H9 (cell line): Measurements from ENCODE around the gene EVX2. TPM values are rescaled to one million over a fixed set of nuclear protein-coding genes. Genes with fewer than 3 reads are reported as not detected.

Source experiments
- DNase-seq: peaks from one replicate; pipeline ENCODE4 v3.0.0-alpha.2; 2017
- H2AFZ ChIP-seq: one replicate; pipeline ENCODE4 v1.6.1; 2013; ENCODE audit warnings: mild to moderate bottlenecking, low read length, control low read depth, moderate library complexity
- H2AK5ac ChIP-seq: 2 replicates; pipeline ENCODE4 v1.6.1; 2013; ENCODE audit warnings: low read length, control low read depth, mixed read lengths; ENCODE audit not compliant: insufficient read length
- H2BK120ac ChIP-seq: one replicate; pipeline ENCODE4 v1.6.1; 2013; ENCODE audit warnings: low read depth, mild to moderate bottlenecking, low read length, control low read depth, inconsistent platforms; ENCODE audit not compliant: poor library complexity, severe bottlenecking
- H2BK12ac ChIP-seq: 2 replicates; pipeline ENCODE4 v1.6.1; 2013; ENCODE audit warnings: low read length, control low read depth, mixed read lengths, low read depth; ENCODE audit not compliant: insufficient read length
- H2BK15ac ChIP-seq: 2 replicates; pipeline ENCODE4 v1.6.1; 2013; ENCODE audit warnings: low read depth, low read length, control low read depth
- H2BK20ac ChIP-seq: one replicate; pipeline ENCODE4 v1.6.1; 2013; ENCODE audit warnings: low read depth, mild to moderate bottlenecking, low read length, control low read depth, inconsistent platforms; ENCODE audit not compliant: poor library complexity, severe bottlenecking
- H2BK5ac ChIP-seq: 2 replicates; pipeline ENCODE4 v1.6.1; 2013; ENCODE audit warnings: low read length, control low read depth, mixed read lengths; ENCODE audit not compliant: insufficient read length
- H3K14ac ChIP-seq: 2 replicates; pipeline ENCODE4 v1.6.1; 2013; ENCODE audit warnings: low read length, control low read depth; ENCODE audit not compliant: insufficient read depth
- H3K18ac ChIP-seq: 2 replicates; pipeline ENCODE4 v1.6.1; 2013; ENCODE audit warnings: low read depth, mild to moderate bottlenecking, mixed read lengths, low read length, control low read depth; ENCODE audit not compliant: insufficient read length
- H3K23ac ChIP-seq: 2 replicates; pipeline ENCODE4 v1.6.1; 2013; ENCODE audit warnings: low read length, control low read depth, mixed read lengths, low read depth; ENCODE audit not compliant: insufficient read length
- H3K23me2 ChIP-seq: 2 replicates; pipeline ENCODE4 v1.6.1; 2013; ENCODE audit warnings: low read depth, mild to moderate bottlenecking, mixed read lengths, low read length, control low read depth; ENCODE audit not compliant: insufficient read length, poor library complexity, severe bottlenecking
- H3K27ac ChIP-seq: 2 replicates; pipeline ENCODE4 v1.5.1; 2013; ENCODE audit warnings: low read length, control low read depth, mixed read lengths, low read depth; ENCODE audit not compliant: insufficient read length
- H3K27me3 ChIP-seq: 2 replicates; pipeline ENCODE4 v1.6.1; 2013; ENCODE audit warnings: low read length, control low read depth, inconsistent platforms; ENCODE audit not compliant: insufficient read depth
- H3K4ac ChIP-seq: 2 replicates; pipeline ENCODE4 v1.6.1; 2013; ENCODE audit warnings: low read depth, mild to moderate bottlenecking, control low read depth, inconsistent platforms, low read length, moderate library complexity
- H3K4me1 ChIP-seq: 2 replicates; pipeline ENCODE4 v1.6.1; 2013; ENCODE audit warnings: low read length, control low read depth, inconsistent platforms; ENCODE audit not compliant: insufficient read depth
- H3K4me2 ChIP-seq: 2 replicates; pipeline ENCODE4 v1.6.1; 2013; ENCODE audit warnings: low read length, control low read depth, mixed read lengths; ENCODE audit not compliant: insufficient read length, insufficient read depth
- H3K56ac ChIP-seq: 2 replicates; pipeline ENCODE4 v1.6.1; 2013; ENCODE audit warnings: low read depth, mild to moderate bottlenecking, mixed read lengths, low read length, control low read depth; ENCODE audit not compliant: insufficient read length
- H3K79me1 ChIP-seq: 2 replicates; pipeline ENCODE4 v1.6.1; 2013; ENCODE audit warnings: low read depth, mild to moderate bottlenecking, moderate library complexity, low read length, control low read depth, inconsistent platforms; ENCODE audit not compliant: insufficient read depth, poor library complexity, severe bottlenecking
- H3K79me2 ChIP-seq: 2 replicates; pipeline ENCODE4 v1.6.1; 2013; ENCODE audit warnings: low read length, control low read depth, inconsistent platforms; ENCODE audit not compliant: insufficient read depth
- H3K9ac ChIP-seq: 2 replicates; pipeline ENCODE4 v1.6.1; 2013; ENCODE audit warnings: low read length, control low read depth, mixed read lengths; ENCODE audit not compliant: insufficient read length; ENCODE audit errors: extremely low read depth
- H3K9me3 ChIP-seq: one replicate; pipeline ENCODE4 v1.6.1; 2013; ENCODE audit warnings: low read depth, low read length, inconsistent platforms; ENCODE audit not compliant: control insufficient read depth
- H3T11ph ChIP-seq: one replicate; pipeline ENCODE4 v1.6.1; 2013; ENCODE audit warnings: mild to moderate bottlenecking, low read length, control low read depth, inconsistent platforms
- H4K20me1 ChIP-seq: one replicate; pipeline ENCODE4 v1.6.1; 2013; ENCODE audit not compliant: control insufficient read depth, insufficient read length, insufficient read depth
- H4K5ac ChIP-seq: 2 replicates; pipeline ENCODE4 v1.6.1; 2013; ENCODE audit warnings: low read depth, mild to moderate bottlenecking, mixed read lengths, low read length, control low read depth; ENCODE audit not compliant: insufficient read length
- H4K8ac ChIP-seq: replicated peaks from 2 replicates; pipeline ENCODE4 v1.6.1; 2013; ENCODE audit warnings: low read length, control low read depth, mixed read lengths, low read depth; ENCODE audit not compliant: insufficient read length
- H4K91ac ChIP-seq: 2 replicates; pipeline ENCODE4 v1.6.1; 2013; ENCODE audit warnings: low read depth, mild to moderate bottlenecking, moderate library complexity, mixed read lengths, low read length, control low read depth; ENCODE audit not compliant: insufficient read length
- H3K27ac Mint-ChIP-seq, 3 experiments: 2 replicates in 2 of 3; 3 replicates in 1 of 3; pipeline ENCODE4 v1.8.0; 2020 to 2021; ENCODE audit warnings: mixed read lengths in 3 of 3, mild to moderate bottlenecking in 1 of 3, moderate library complexity in 1 of 3
- H3K27me3 Mint-ChIP-seq: 2 replicates; pipeline ENCODE4 v1.8.0; 2021; ENCODE audit warnings: low read depth, mild to moderate bottlenecking, moderate library complexity, mixed read lengths
- H3K36me3 Mint-ChIP-seq, 3 experiments: 2 replicates in 2 of 3; 3 replicates in 1 of 3; pipeline ENCODE4 v1.8.0; 2020 to 2021; ENCODE audit warnings: low read depth in 3 of 3, mixed read lengths in 3 of 3; ENCODE audit not compliant: insufficient read depth in 1 of 3
- H3K4me1 Mint-ChIP-seq, 2 experiments: 2 replicates each; pipeline ENCODE4 v1.8.0; 2020; ENCODE audit warnings: mixed read lengths in 2 of 2
- H3K4me3 Mint-ChIP-seq, 2 experiments: 2 replicates in 1 of 2; 3 replicates in 1 of 2; pipeline ENCODE4 v1.8.0; 2020 to 2021; ENCODE audit warnings: mild to moderate bottlenecking in 2 of 2, mixed read lengths in 2 of 2, moderate library complexity in 1 of 2
- H3K9me3 Mint-ChIP-seq, 2 experiments: 2 replicates in 1 of 2; 3 replicates in 1 of 2; pipeline ENCODE4 v1.8.0; 2020; ENCODE audit warnings: mild to moderate bottlenecking in 2 of 2, mixed read lengths in 2 of 2, moderate library complexity in 1 of 2
- CTCF ChIP-seq: fragments of 200-600 bp; sonication (generic); conservative IDR thresholded peaks from 3 replicates; pipeline ENCODE4 v1.8.0; 2021; ENCODE audit warnings: antibody characterized with exemption, mild to moderate bottlenecking
- WGBS: extraction: QIAGEN DNeasy Blood & Tissue Kit; methylation state at CpG from one replicate; pipeline ENCODE4 v1.1.7; 2013; ENCODE audit warnings: missing lambda C conversion rate, low lambda C conversion rate, mixed read lengths; ENCODE audit not compliant: insufficient read length; ENCODE audit errors: extremely low coverage; 5-methylcytosine and 5-hydroxymethylcytosine counted together
- total RNA-seq: library from RNA; stranded (reverse); gene quantifications from 2 replicates; pipeline ENCODE4 v1.2.1, GENCODE V29; 2021

The EVX2 gene
- total RNA-seq, 1 experiment from 2014 or later: not detected

GRCh38 chr2:176095421-176095820 lies 11.7 kb upstream of the EVX2 start:
- Histone ChIP-seq H2BK20ac (no peak overlapping the region), H3K9me3 (no peaks in the 10 kb centered on the region), H2BK15ac (no peak overlapping the region), H3K4me2 (no peak overlapping the region), H2AFZ (no peak overlapping the region), H3K27ac (no peak overlapping the region), H2BK12ac (no peak overlapping the region), H2BK5ac (no peak overlapping the region), H4K8ac (no peak overlapping the region), H3K9ac (no peak overlapping the region), H2AK5ac (no peak overlapping the region), H3K18ac (no peak overlapping the region), H4K5ac (no peak overlapping the region), H4K20me1 (no peaks in the 10 kb centered on the region), H3K23me2 (peaks cover 5% of the 10 kb centered on the region), H3K79me2 (no peaks in the 10 kb centered on the region), H3K4ac (no peak overlapping the region), H2BK120ac (no peak overlapping the region), H3K79me1 (no peaks in the 10 kb centered on the region), H3K4me1 (peaks cover 6% of the 10 kb centered on the region), H3K14ac (no peak overlapping the region), H3K27me3 (peaks cover 83% of the 10 kb centered on the region), H3K23ac (no peak overlapping the region), H3T11ph (no peak overlapping the region), H3K56ac (no peak overlapping the region), H4K91ac (no peak overlapping the region)
- Mint-ChIP-seq H3K4me3 (no peak overlapping the region; a peak in 1 of 5 replicates), H3K4me1 (peaks cover 30 to 44% of the 10 kb centered on the region in 2 experiments), H3K27me3 (peaks cover 97% of the 10 kb centered on the region), H3K27ac (no peak overlapping the region), H3K36me3 (peaks cover 0 to 3% (median 0%) of the 10 kb centered on the region in 3 experiments; a peak in 2 of 7 replicates), H3K9me3 (peaks cover 4 to 28% of the 10 kb centered on the region in 2 experiments; a peak in 4 of 5 replicates)
- no CpG with 5 or more reads among the region's 5 CpGs for WGBS
- DNase-seq: no peak
- no peak for TF ChIP-seq CTCF
